Activated B cell treated with CpG ODN at 0.5 μM for 24 hours (primary cell): ENCODE measurements around the gene ZC2HC1B. TPM values are rescaled to one million over a fixed set of nuclear protein-coding genes. Genes with fewer than 3 reads are reported as not detected.

Experiments
- ATAC-seq: fragments of 200-7000 bp; cut with Tn5 transposase; one replicate; pipeline ENCODE4 v1.10.0; 2021; ENCODE audit warnings: low read depth, mild to moderate bottlenecking, moderate library complexity
- CTCF ChIA-PET: fragments of 350-600 bp; sonication (Branson Sonifier 250); formaldehyde crosslinking; loops from one replicate; lab custom pipeline; 2021; ENCODE audit warnings: antibody characterized with exemption; lab: Charles Lee
- POLR2A ChIA-PET: fragments of 350-600 bp; sonication (Branson Sonifier 250); formaldehyde crosslinking; loops from one replicate; lab custom pipeline; 2021; ENCODE audit warnings: antibody characterized with exemption; lab: Charles Lee
- DNase-seq: peaks from one replicate; pipeline ENCODE4 v3.0.0; 2022
- H3K27ac Mint-ChIP-seq: one replicate; pipeline ENCODE4 v1.8.0; 2020; ENCODE audit warnings: mixed read lengths
- H3K27me3 Mint-ChIP-seq: one replicate; pipeline ENCODE4 v1.8.0; 2021; ENCODE audit warnings: mixed read lengths
- H3K36me3 Mint-ChIP-seq: one replicate; pipeline ENCODE4 v1.8.0; 2021; ENCODE audit warnings: low read depth, mixed read lengths
- H3K4me1 Mint-ChIP-seq: one replicate; pipeline ENCODE4 v1.8.0; 2021; ENCODE audit warnings: mixed read lengths
- H3K4me3 Mint-ChIP-seq: one replicate; pipeline ENCODE4 v1.8.0; 2020; ENCODE audit warnings: mild to moderate bottlenecking, mixed read lengths
- H3K9me3 Mint-ChIP-seq: one replicate; pipeline ENCODE4 v1.8.0; 2020; ENCODE audit warnings: mixed read lengths
- intact Hi-C: fragments of 100-400 bp; cut with micrococcal nuclease; formaldehyde crosslinking; loops from one replicate; pipeline ENCODE4 v1.15.1; 2024
- total RNA-seq: library from RNA; stranded (reverse); gene quantifications from 2 replicates; pipeline ENCODE4 v1.2.3, GENCODE V29; 2022
- TF ChIP-seq, protein P1 (sequence below): fragments of 200-600 bp; IDR thresholded peaks from one replicate; pipeline ENCODE4 v1.8.0; 2022; ENCODE audit warnings: antibody characterized with exemption, mild to moderate bottlenecking

ZC2HC1B gene
- total RNA-seq, 1 donor from 2014 or later = 2.3 TPM

DNA sequence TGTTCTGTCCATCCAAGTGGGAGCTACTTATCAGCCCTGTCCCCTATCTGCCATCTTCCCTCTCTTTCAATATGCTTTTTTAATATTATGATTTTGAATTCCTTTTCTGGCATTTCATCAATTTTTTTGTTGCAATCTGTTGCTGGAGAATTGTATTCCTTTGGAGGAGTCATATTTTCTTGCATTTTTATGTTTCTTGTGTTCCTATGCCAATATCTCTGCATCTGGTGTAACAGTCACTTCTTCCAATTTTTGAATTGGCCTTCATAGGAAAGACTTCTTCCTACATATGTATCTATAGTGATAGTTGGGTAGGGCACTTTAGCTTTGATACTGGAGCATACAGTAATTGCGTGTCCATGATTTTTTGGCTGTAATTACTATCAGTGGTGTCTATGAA, 70.1 kb downstream of the ZC2HC1B start:
- POLR2A ChIA-PET = no interaction called here
- H3K4me1 Mint-ChIP-seq = no peaks in the 10 kb centered on the region
- TF ChIP-seq, protein P1, sequence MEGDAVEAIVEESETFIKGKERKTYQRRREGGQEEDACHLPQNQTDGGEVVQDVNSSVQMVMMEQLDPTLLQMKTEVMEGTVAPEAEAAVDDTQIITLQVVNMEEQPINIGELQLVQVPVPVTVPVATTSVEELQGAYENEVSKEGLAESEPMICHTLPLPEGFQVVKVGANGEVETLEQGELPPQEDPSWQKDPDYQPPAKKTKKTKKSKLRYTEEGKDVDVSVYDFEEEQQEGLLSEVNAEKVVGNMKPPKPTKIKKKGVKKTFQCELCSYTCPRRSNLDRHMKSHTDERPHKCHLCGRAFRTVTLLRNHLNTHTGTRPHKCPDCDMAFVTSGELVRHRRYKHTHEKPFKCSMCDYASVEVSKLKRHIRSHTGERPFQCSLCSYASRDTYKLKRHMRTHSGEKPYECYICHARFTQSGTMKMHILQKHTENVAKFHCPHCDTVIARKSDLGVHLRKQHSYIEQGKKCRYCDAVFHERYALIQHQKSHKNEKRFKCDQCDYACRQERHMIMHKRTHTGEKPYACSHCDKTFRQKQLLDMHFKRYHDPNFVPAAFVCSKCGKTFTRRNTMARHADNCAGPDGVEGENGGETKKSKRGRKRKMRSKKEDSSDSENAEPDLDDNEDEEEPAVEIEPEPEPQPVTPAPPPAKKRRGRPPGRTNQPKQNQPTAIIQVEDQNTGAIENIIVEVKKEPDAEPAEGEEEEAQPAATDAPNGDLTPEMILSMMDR = no peak
- no peak for DNase-seq
- no peak overlapping the region for H3K4me3 Mint-ChIP-seq
- H3K9me3 Mint-ChIP-seq = peaks cover 23% of the 10 kb centered on the region
- intact Hi-C loops = no loop called here
- peaks cover 25% of the 10 kb centered on the region for H3K36me3 Mint-ChIP-seq
- CTCF ChIA-PET = interaction anchor here (1.0 kb wide), 1 partner anchor 8 kb away, joined by 3 read pairs; no protein-coding TSS in a partner anchor
- ATAC-seq = no peak
- no peak overlapping the region for H3K27ac Mint-ChIP-seq
- no peaks in the 10 kb centered on the region for H3K27me3 Mint-ChIP-seq

DNA sequence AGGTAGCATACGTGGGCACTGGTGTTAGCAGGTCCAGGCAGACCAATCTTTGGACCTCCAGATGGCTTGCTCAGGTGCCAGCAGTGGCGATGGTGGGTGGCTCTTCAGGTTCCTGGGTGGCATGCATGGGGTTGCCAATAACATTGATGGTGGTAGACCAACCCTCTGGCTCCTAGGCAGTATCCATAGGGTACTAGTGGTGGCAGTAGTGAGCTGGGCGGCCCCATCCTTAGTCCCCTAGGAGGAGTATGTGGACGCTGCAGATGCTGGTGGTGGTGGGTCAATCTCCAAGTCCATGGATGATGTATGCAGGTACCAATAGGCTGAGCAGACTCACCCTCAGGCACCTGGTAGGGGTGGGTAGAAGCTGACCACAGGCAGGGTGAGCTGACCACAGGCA, 70.6 kb downstream of the ZC2HC1B start:
- no peak overlapping the region for H3K4me3 Mint-ChIP-seq
- DNase-seq (no peak), ATAC-seq (no peak)
- H3K4me1 Mint-ChIP-seq = no peaks in the 10 kb centered on the region
- ChIA-PET POLR2A (no interaction called here), CTCF (interaction anchor here (0.6 to 1.0 kb wide), 2 partner anchors 79 to 1546 kb away, joined by 3 read pairs; no protein-coding TSS in a partner anchor)
- H3K36me3 Mint-ChIP-seq = peaks cover 24% of the 10 kb centered on the region
- no peak overlapping the region for H3K27ac Mint-ChIP-seq
- H3K27me3 Mint-ChIP-seq = no peaks in the 10 kb centered on the region
- H3K9me3 Mint-ChIP-seq = peaks cover 18% of the 10 kb centered on the region
- intact Hi-C loops = no loop called here
- TF ChIP-seq, protein P1 = no peak

DNA sequence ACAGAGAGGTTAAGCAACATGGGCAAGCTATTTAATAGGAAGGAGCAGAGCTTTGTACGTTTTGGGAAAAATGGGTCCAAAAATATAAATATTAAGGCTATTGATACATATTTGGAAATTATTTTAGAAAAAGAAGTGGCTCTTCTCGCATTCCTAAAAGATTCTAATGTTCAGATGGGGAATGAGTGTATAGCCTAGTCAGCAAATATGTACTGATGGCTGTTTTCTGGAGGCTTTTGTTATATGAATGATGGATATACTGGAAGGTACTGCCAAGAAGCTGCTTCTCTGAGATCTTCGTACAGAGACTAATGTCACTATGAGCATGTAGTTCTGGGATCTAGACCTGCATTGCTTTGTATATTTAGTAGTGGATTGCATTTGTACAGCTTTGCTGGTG, 72.1 kb downstream of the ZC2HC1B start:
- peaks cover 16% of the 10 kb centered on the region for H3K36me3 Mint-ChIP-seq
- POLR2A ChIA-PET = no interaction called here
- H3K27ac Mint-ChIP-seq = no peak overlapping the region
- no peaks in the 10 kb centered on the region for H3K27me3 Mint-ChIP-seq
- CTCF ChIA-PET = interaction anchor here (1.4 kb wide), 1 partner anchor 361 kb away, joined by 5 read pairs; no protein-coding TSS in a partner anchor
- H3K4me3 Mint-ChIP-seq = no peak overlapping the region
- intact Hi-C loops = no loop called here
- peaks cover 8% of the 10 kb centered on the region for H3K9me3 Mint-ChIP-seq
- no peaks in the 10 kb centered on the region for H3K4me1 Mint-ChIP-seq
- ATAC-seq (no peak), DNase-seq (no peak)
- TF ChIP-seq, protein P1 = no peak

DNA sequence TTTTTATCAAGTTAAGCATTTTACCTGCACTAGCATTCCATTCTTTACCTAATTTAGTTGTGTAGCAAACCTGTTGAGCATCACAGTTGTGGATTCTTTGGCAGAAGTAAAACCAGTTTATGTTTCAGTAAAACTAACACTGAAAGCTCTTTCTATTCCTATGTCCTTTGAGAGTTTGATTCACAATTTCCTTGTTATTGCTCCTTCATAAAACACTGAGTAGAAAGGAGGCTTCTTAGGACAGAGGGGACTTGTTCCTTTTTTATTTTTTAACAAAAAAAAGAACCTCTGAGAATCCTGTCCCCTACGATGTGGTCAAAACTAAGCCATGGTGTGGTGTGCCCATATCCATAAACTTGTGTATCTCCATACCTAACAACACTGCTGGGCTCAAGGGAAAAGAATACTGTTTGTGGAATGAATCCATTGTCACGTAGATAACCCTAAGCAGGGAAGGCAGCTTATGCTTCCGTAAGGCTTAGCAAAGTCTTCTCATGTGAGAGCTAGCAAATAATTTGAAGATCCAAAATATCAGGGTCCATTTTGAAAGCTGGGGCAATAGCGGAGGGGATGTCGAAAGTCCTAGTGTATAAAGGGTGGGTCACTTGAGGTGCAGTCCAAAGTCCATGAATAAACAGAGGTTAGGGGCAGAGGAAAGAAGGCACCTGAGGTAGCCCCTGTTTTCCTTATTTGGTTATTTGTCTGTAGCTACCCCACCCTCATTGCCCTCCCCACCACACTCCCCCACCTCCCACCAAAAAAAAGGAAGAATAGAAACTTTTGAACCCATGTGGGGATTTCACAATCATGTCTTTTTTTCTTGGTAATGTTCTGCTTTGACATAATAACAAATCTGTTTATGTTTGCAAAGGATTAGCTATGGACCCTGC, 72.7 kb downstream of the ZC2HC1B start:
- ChIA-PET CTCF (interaction anchor here (0.7 to 1.4 kb wide), 3 partner anchors 174 to 628 kb away, joined by 3 to 5 read pairs (median 4); no protein-coding TSS in a partner anchor), POLR2A (no interaction called here)
- intact Hi-C loops = no loop called here
- ATAC-seq (no peak), DNase-seq (no peak)
- Mint-ChIP-seq H3K36me3 (peaks cover 14% of the 10 kb centered on the region), H3K4me3 (no peak overlapping the region), H3K4me1 (no peaks in the 10 kb centered on the region), H3K27ac (no peak overlapping the region), H3K9me3 (peaks cover 5% of the 10 kb centered on the region), H3K27me3 (no peaks in the 10 kb centered on the region)
- TF ChIP-seq, protein P1 = no peak

DNA sequence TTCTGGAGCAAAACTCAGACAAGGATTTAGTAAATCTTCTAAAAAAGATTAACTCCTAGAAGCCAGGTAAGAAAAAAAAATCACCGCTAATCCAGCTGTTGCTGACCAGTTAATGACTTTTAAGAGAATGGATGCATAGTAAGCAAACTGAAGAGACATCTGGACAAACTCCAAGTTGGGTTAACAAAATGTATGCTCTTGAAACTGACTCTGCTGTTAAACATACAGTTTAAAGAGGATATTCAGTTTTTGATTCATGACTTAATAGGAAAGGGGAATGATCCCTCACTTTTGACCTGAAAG, 73.3 kb downstream of the ZC2HC1B start:
- intact Hi-C loops = no loop called here
- H3K4me3 Mint-ChIP-seq = no peak overlapping the region
- DNase-seq = no peak
- no peak for ATAC-seq
- H3K36me3 Mint-ChIP-seq = peaks cover 8% of the 10 kb centered on the region
- H3K4me1 Mint-ChIP-seq = no peaks in the 10 kb centered on the region
- H3K27ac Mint-ChIP-seq = no peak overlapping the region
- CTCF ChIA-PET = interaction anchor here (0.7 to 1.4 kb wide), 3 partner anchors 173 to 629 kb away, joined by 3 to 5 read pairs (median 4); no protein-coding TSS in a partner anchor
- TF ChIP-seq, protein P1 = no peak
- no peaks in the 10 kb centered on the region for H3K27me3 Mint-ChIP-seq
- H3K9me3 Mint-ChIP-seq = no peaks in the 10 kb centered on the region
- POLR2A ChIA-PET = no interaction called here
